GM11168 (cell line): ENCODE results near the gene TBCC.

Experiments
- in situ Hi-C: fragments of 300-500 bp; cut with MboI; formaldehyde crosslinking; loops from one replicate; pipeline ENCODE4 v1.12.0; 2022; ENCODE audit warnings: low sequenced_read_pairs; ENCODE audit not compliant: unreplicated experiment

The TBCC gene, protein sequence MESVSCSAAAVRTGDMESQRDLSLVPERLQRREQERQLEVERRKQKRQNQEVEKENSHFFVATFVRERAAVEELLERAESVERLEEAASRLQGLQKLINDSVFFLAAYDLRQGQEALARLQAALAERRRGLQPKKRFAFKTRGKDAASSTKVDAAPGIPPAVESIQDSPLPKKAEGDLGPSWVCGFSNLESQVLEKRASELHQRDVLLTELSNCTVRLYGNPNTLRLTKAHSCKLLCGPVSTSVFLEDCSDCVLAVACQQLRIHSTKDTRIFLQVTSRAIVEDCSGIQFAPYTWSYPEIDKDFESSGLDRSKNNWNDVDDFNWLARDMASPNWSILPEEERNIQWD

DNA sequence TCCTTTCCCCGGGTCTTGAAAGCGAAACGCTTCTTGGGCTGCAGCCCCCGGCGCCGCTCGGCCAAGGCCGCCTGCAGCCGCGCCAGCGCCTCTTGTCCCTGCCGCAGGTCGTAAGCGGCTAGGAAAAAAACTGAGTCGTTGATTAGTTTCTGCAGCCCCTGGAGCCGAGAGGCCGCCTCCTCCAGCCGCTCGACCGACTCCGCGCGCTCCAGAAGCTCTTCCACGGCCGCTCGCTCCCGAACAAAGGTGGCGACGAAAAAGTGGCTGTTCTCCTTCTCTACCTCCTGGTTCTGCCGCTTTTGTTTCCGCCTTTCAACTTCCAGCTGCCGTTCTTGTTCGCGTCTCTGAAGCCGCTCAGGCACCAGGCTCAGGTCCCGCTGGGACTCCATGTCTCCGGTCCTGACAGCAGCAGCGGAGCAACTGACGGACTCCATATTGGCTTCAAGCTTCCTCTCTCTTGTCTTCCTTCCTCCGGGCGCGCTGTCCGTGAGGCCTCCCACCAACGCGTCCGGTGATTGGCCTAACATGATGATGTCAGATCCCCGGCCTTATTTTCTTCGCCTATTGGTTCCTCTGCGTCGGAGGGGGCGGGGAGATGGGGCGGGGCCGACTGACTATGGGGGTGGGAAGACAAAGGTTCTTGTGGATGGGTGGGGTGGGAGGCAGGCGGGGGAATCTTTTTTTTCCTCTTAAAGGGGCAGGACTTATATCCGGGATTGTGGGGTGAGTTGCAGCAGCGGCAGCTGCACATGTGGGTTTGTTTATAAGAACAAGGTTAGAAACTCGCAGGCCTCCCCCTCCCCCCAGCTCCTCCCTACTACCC is at the start of gene TBCC:
Gene TBCC, minus strand, starts transcription at position 464 of the 823 bp plus-strand sequence. Its CDS starts 30 bp downstream, at position 434.
- in situ Hi-C loops: no loop called here

DNA sequence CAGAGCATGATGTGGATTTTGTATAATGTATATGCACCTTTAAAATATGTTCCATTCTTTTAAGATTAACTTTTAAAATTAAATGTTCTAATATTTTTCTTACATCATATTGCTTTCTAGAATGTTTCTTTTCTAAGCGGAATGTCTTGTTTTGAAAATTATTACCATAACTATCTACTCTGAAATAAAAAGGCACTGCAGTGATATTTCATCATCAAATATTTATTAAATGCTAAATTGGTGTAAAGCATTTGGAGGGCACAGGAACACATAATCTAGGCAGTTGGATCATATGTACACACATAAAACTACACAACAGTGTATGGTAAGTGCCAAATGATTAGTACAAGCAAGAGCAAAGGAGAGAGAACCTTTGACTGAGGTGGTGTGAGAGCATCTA is 49.7 kb upstream of the TBCC start:
- in situ Hi-C loops: no loop called here

DNA sequence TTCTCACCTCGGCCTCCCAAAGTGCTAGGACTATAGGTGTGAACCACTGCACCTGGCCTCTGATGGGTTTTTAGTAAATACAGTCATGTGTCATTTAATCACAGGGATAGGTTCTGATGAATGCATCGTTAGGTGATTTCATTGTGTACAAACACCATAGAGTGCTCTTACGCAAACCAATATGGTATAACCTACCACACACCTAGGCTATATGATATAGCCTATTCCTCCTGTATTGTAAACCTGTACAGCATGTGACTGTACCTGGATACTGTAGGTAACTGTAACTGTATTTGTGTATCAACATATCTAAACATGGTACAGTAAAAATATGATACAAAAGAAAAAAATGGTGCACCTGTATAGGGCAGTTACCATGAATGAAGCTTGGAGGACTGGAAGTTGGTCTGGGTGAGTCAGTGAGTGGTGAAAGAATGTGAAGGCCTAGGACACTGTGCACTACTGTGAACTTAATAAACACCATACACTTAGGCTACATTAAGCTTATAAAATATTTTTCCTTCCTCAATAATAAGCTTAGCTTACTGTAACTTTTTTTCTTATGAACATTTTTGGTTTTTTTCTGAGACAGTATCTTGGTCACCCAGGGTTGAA is 45.9 kb upstream of the TBCC start:
- in situ Hi-C loops: no loop called here

DNA sequence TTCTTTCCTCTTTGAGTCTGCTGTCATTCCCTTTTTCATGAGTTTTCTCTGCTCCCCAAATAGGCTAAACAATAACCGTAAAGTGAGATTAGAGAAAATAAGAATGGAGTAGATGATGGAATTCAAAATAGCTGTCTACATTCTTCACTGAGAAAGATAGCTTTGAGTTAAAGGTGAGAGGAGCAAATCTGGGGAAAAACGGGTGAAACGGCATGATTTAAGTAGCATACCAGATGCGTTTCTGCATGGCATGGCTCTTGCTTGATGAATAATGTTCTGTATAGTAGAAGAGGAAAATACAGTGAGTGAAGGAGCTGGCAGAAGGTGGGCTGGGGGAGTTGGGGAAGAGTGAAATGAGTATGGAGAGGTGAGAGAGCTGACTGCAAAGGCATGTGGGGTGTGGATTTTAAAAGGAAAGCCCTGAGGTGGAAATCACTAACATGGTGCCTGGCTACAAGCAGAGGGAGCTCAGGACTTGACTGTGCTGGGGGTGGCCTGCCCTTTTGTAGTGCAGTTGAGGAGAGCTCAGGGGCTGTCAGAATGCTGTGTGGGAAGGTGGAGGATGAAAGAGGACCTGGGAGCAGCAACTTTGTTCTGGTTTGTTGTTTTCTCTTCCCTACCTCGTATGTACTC is 44.8 kb upstream of the TBCC start:
- in situ Hi-C loops: no loop called here

DNA sequence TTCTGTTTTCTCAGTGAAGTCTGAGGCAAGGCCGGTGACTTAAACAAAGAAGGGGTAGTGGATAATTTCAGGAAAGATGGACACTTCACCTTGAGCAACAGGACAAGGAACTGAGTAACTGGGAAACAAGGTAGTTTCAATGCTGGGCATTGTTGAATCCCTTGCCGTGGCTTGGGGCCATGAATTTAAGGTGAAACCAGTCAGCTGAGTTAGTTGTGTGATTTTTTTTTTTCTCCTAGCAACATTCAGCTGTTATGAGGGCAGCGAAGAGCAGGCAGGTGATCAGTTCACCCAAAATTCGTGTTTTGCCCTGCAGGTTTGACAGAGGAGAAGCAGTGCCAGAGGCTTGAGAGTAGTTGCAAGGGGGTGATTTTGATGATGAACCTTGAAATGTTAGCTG is 42.8 kb upstream of the TBCC start:
- in situ Hi-C loops: no loop called here

DNA sequence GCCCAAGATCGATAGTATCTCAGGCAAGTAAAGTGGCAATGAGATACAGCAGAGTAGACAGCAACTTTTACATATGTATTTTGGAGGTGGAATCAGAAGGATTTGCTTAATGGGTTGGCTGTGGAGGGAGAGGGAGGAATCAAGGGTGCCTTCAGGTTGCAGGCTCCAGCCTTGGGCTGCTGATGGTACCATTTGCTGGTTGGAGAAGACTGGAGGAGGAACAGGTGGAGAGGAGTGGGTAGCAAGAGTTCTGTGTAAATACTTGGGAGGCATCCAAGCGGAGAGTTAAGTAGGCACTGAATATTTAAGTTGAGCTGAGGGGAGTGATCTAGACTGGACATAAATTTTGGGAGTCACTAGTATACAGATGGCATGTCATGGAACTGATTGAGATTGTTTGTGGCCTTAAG is 41.2 kb upstream of the TBCC start:
- in situ Hi-C loops: no loop called here

DNA sequence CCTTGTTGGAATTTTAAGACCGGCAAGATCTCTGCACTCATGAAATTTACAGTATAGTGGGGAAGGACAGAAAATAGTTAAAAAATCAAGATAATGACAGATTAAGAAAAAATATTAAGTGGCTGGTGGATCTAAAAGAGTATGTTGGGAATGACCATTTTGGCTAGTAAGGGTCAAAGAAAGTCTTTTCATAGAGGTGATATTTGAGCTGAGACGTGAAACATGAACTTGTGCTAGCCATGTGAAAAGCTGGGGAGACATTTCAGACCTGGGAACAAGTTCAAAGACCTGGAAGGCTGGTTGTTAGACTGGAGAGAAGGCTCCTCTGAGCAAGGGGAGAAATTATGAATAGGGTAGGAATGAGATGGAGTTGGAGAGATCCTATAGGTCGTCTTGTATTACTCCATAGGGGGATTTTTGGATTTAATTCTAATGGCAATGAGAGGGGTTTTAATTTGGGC is 40.7 kb upstream of the TBCC start:
- in situ Hi-C loops: no loop called here

DNA sequence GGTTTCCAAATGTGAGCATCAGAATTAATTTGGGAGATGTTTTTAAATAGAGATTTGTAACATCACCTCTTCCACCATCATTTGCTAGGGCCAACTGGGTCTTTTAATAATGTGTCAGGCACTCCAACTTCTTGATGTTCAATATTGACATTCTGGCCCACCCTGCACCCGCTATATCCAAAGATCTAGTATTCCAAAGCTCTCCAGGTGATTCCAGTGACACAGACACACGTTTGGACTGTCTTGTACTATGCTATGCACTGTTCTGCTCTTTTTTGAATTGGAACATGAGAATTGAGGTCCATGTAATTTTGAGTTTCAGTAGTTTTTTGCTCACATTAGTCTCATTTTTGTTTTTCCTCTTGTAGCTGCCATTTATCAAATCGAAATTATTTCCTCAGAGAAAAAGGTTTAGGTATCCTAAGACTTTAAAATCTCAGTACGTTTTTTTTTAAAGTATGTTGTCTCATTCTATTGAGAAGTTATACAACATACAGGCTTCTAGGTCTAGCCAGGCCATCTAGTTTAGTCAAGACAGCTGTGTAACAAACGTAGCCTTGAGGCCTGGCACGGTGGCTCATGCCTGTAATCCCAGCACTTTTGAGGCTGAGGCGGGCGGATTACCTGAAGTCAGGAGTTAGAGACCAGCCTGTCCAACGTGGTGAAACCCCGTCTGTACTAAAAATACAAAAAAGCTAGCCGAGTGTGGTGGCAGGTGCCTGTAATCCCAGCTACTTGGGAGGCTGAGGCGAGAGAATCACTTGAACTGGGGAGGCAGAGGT is 39.0 kb upstream of the TBCC start:
- in situ Hi-C loops: no loop called here

DNA sequence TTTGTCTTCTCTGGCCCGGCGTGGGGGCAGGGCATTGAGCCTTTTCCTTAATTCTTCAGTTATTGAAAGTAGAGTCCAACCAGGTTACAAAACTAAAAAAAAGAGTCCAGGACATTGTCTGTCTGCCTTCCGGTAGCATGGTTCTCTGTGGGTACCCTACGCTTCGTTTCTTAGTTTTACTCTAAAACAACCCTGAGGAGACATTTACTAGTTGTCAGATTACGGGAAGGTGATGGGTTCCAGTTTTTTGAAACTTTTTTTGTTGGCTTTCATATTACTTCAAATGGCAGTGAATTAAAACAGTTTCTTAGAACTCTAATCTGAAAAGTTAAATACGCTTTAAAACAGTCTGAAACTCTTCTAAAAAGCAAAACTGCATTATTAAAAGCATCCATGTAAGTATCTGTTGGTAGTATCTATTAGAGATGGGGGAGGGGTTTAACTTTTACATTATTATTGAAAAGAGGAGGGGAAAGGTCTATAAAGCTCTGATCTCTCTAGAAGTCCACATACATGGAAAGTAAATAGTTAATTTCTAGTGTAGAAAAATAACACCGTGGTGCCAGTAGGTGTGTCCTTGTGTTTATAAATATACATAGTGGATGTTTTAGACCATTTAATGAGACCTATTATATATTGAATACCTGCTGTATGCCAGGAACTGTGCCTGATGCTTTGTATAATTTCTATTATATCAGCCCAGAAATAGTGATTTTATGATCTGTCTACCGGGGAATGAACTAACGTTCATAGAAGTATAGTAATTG is 38.2 kb upstream of the TBCC start:
- in situ Hi-C loops: no loop called here

DNA sequence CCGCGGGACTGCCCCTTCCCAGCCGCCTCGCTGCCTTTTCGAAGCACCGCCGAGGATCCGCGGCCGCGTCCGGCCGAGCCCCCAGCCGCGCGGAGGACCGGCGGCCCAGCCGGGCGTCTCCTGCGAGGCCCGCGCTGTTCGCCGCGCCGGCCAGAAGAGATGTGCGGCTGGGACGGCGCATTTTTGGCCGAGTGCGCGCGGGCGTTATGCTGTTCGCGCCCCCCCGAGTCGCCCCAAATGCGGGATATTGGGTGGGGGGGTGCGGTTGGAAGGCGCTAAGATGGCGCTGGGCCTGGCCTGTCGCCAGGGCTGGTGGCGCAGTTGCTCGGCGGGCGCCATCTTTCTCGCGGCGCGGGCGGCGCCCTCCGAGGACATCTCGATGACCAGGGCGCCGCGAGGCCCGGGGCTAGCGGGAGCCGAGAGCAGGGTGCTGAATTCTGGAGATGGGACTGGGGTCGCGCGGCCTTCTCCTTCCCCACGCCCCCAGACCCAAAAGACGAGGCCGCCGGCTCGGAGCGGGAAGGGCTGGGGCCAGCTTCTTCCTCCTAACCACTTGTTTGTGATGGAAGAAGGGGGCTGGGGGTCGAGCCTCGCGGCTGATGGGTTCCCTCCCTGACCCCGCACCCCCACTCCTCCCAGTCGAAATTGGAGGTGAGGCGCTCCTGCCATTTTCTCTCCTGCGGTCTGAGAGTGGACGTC is 37.4 kb upstream of the TBCC start:
- in situ Hi-C loops: no loop called here

DNA sequence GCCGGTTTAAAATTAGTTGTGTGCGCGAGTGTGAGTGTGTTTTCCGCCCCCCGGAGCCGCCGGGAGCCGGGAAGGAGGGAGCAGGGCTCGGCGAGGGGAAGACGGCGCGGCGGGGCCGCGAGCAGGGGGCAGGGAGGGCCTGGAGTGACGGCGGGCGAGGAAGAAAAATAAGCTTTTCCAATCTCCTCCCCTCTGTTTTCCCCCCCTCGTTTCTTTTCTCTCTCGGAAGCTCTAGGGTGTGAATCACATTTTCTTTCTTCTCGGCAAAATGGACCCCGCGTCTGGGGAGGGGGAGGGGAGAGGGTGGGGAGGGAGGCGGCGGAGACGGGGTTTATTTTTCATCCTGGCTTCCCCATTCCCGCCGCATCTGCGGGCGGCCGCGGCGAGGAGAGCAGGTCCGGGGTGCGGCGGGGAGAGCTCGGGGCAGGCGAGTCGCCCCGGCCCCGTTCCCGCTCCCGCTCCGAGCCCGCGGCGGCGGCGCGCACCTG is 36.8 kb upstream of the TBCC start:
- in situ Hi-C loops: no loop called here

DNA sequence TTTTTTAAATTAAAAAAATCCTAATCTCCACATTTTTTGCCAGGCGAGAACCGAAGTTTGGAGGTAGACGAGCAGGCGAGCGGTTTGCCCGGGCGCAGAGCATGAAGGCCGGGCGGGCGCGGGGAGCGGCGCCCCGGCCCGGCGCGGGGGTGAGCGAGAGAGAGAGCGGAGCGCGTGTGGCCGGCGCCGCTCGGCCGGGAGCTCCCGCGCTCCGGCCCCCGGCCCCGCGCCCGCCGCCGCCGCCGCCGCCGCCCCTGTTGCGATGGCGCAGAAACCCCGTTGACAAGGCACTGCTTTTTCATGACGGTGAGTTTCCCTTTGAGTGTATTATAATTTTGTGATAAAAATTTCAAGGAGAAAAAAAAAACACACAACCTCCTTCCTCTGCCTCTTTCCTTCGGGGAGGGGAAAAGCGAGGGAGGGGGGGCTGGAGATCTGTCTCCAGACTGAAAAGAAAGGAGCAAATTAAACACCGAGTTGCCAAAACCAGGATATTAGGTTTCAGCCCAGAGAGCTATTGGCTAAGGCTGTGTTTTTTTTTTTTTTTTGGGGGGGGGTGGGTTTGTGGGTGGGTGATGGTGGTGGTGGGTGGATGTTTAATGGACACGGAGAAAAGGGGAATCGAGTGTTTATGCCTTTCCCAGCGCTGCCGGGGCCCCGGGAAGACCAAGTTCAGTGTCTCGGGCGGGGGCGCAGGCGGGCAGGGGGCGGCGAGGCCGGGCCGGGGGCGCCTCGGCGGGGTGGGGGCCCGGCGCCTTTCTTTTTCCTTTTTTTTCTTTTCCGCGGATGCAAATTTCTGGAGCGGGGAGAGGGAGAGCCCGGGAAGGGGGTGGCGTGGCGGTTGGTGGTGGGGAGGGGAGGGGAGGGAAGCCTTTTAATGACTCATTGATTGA is 36.1 kb upstream of the TBCC start, which contains the start of gene BICRAL:
Gene BICRAL, plus strand, starts transcription at position 257 of the 893 bp plus-strand sequence. CDS start 39,971 bp downstream, outside the sequence.
- in situ Hi-C loops: no loop called here

DNA sequence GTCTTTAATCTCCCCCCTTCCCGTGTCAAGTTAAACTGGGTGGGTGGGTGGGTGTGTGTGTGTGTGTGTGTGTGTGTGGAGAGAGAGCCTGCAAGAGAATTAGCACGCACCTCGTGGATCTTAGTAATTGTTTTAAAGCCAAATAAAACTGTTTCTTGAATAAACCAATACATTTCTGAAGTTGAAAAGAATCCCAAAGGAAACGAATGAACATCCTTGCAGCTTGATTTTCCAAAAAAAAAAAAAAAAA is 35.6 kb upstream of the TBCC start:
- in situ Hi-C loops: no loop called here

DNA sequence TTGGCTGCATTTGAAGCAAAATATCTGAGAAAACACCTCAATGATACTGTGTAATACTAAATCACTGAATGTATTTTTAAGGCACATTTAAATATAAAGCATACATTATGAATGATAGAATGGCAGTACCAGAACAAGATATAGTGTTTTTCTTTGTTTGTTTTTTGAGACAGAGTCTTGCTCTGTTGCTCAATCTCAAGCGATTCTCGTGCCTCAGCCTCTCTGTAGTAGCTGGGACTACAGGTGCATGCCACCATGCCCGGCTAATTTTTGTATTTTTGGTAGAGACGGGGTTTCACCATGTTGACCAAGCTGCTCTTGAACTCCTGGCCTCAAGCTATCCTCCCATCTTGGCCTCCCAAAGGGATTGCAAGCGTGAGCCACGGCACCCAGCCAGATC is 33.6 kb upstream of the TBCC start:
- in situ Hi-C loops: no loop called here

DNA sequence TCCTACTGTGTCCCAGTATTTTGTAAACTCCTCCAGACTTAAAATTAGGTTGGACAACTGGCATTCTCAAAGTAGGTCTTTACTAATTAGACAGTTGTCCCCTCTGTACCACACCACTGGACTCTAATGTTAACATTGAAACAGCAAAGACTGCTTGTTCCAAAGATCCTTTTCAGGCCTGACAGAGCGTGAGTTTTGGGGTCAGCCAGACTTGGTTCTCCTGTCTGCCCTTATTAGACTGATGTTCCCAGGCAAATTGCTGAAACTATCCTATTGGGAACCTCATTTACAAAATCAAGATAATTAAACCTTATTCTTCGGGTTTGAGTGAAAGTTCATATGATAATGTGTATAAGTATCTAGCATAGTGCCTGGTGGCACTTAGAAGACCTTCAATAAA is 32.2 kb upstream of the TBCC start:
- in situ Hi-C loops: no loop called here

DNA sequence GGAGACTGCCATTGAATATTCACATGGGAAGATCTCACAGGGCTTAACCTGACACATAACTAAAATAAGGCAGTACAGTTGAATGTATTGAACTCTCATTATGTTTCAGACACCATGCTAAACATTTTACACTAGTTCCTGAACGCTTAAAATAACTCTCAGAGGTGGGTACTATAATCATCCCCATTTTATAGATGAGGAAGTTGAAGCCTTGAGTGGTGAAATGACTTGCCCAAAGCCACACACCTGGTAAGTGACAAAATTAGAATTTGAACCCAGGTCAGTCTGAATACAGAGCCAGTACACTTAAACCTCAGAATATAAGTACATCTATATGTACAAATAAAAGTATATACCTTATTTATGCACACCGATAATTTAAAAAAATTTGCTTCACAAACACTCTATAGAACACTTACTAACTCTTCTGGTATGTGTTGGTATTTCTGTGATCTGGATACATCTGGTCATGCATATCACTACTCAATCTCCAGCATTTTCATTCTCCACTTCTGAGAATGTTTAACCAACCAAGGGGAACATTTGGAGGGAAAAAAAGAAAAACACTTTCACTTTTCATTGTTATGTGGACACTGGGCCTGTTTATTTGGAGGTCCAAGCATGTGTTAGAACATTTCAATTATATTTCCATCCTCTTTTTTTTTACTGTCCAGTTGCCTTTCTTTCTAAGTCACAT is 31.4 kb upstream of the TBCC start:
- in situ Hi-C loops: no loop called here
